Kidney capillary endothelial cell (primary cell): ENCODE measurements around the gene CLN3.

ENCODE experiments used
- DNase-seq: peaks from one replicate; pipeline ENCODE4 v3.0.0-alpha.2; 2018; ENCODE audit warnings: low spot score

Gene CLN3

GRCh38 chr16:28491970-28492474 is at the start of gene CLN3:
TSS of gene CLN3 (minus strand) at chr16:28492074. CDS start at chr16:28491759, 315 bp downstream.
- peak; percentile 83 for DNase-seq

- DNase-seq: no peak
Observed at GRCh38 chr16:28540346-28540745, 48.5 kb upstream of the CLN3 start.

GRCh38 chr16:28538733-28539596 is 47.1 kb upstream of the CLN3 start, which contains the start of gene NUPR1:
TSS of gene NUPR1 (minus strand) at chr16:28538974. CDS start at chr16:28538907, 67 bp downstream.
- DNase-seq: no peak

- DNase-seq: no peak
Observed at GRCh38 chr16:28537964-28538732, 46.3 kb upstream of the CLN3 start.

GRCh38 chr16:28537076-28537475 is 45.2 kb upstream of the CLN3 start:
- no peak for DNase-seq

- DNase-seq: no peak
Observed at GRCh38 chr16:28534542-28535373, 42.9 kb upstream of the CLN3 start.

GRCh38 chr16:28532940-28533647 is 41.2 kb upstream of the CLN3 start:
- no peak for DNase-seq

- no peak for DNase-seq
Observed at GRCh38 chr16:28531777-28532744, 40.2 kb upstream of the CLN3 start.

GRCh38 chr16:28529124-28529523 is 37.2 kb upstream of the CLN3 start:
- DNase-seq: no peak

- no peak for DNase-seq
Observed at GRCh38 chr16:28528463-28528867, 36.6 kb upstream of the CLN3 start.

GRCh38 chr16:28527985-28528384 is 36.1 kb upstream of the CLN3 start:
- DNase-seq: no peak

GRCh38 chr16:28527100-28527785 is 35.4 kb upstream of the CLN3 start:
- peak; percentile 46 for DNase-seq

GRCh38 chr16:28526201-28527099 is 34.6 kb upstream of the CLN3 start:
- DNase-seq: no peak

- DNase-seq: no peak
Observed at GRCh38 chr16:28524681-28525171, 32.9 kb upstream of the CLN3 start.

GRCh38 chr16:28522792-28523191 is 30.9 kb upstream of the CLN3 start:
- no peak for DNase-seq

- no peak for DNase-seq
Observed at GRCh38 chr16:28521436-28521835, 29.6 kb upstream of the CLN3 start.

GRCh38 chr16:28520672-28521071 is 28.8 kb upstream of the CLN3 start:
- no peak for DNase-seq

GRCh38 chr16:28514246-28514645 is 22.4 kb upstream of the CLN3 start:
- no peak for DNase-seq
